ENCODE measurements around the gene MYO9A. TPM values are rescaled to one million over a fixed set of nuclear protein-coding genes. Genes with fewer than 3 reads are reported as not detected.

The MYO9A gene
- polyA plus RNA-seq, 3 donors: 3.9 to 6.6 (median 5.0) TPM

DNA sequence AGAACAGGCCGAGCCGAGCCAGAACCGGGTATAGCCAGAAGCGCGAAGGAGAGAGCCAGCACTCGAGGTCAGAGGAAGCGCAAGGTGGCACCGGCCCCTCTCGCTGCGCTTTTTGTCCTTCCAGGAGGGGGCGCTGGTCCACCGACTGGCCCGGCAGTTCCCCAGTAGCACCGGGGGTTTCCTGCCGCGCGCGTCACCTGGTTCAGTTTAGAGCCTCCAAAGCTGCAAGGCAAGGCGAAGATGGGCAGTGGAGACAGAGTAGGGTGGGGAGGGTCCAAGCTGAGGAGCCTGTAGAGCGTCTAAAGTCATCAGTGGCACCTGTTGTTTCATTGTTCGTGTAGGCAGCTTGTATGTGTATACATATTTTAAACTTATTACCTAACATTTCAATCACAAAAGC is 315.2 kb downstream of the MYO9A start:
- Histone ChIP-seq H3K79me2 (ENCODE audit: insufficient read depth, low read length) (no peaks in the 10 kb centered on the region), H3K36me3 (replicated peaks in 1 of 2; ENCODE audit: control insufficient read depth in 1 of 2, insufficient read depth in 2 of 2, low read length in 2 of 2) (no peaks in the 10 kb centered on the region), H3K27ac (ENCODE audit: low read depth in 1 of 2, low read length in 2 of 2) (no peak overlapping the region), H3K9ac (ENCODE audit: insufficient read depth, low read length, poor library complexity, severe bottlenecking) (no peak overlapping the region), H3K4me3 (replicated peaks in 1 of 3; ENCODE audit: low read depth in 2 of 3, low read length in 3 of 3) (no peak overlapping the region), H4K20me1 (ENCODE audit: insufficient read depth, low read length) (no peaks in the 10 kb centered on the region), H3K9me3 (replicated peaks in 1 of 2; ENCODE audit: control insufficient read depth in 1 of 2, insufficient read depth in 1 of 2, low read length in 2 of 2) (no peaks in the 10 kb centered on the region), H3K4me1 (ENCODE audit: control insufficient read depth in 1 of 2, insufficient read depth in 2 of 2, low read length in 2 of 2) (no peaks in the 10 kb centered on the region), H2AFZ (ENCODE audit: insufficient read depth, low read depth, low read length, poor library complexity, severe bottlenecking) (no peak overlapping the region), H3K27me3 (ENCODE audit: control insufficient read depth in 2 of 2, insufficient read depth in 2 of 2, low read length in 2 of 2) (no peaks in the 10 kb centered on the region), H3K4me2 (replicated peaks; ENCODE audit: extremely low read depth, low read length, poor library complexity, severe bottlenecking) (no peak overlapping the region)
- H3K9me3 Mint-ChIP-seq: peaks cover 0 to 6% (median 3%) of the 10 kb centered on the region in 7 donors
- peak overlapping the region in 1 of 7 donors; percentile 59 for H3K27ac Mint-ChIP-seq
- H3K27me3 Mint-ChIP-seq (ENCODE audit: low read depth in 3 of 3): peaks cover 6 to 8% (median 7%) of the 10 kb centered on the region in 3 donors
- no peak overlapping the region for H3K4me3 Mint-ChIP-seq
- intact Hi-C loops (cut with micrococcal nuclease): no loop called here
- H3K36me3 Mint-ChIP-seq: no peaks in the 10 kb centered on the region
- peaks cover 2% of the 10 kb centered on the region for H3K4me1 Mint-ChIP-seq
- no peak for DNase-seq
- TF ChIP-seq, protein P1, sequence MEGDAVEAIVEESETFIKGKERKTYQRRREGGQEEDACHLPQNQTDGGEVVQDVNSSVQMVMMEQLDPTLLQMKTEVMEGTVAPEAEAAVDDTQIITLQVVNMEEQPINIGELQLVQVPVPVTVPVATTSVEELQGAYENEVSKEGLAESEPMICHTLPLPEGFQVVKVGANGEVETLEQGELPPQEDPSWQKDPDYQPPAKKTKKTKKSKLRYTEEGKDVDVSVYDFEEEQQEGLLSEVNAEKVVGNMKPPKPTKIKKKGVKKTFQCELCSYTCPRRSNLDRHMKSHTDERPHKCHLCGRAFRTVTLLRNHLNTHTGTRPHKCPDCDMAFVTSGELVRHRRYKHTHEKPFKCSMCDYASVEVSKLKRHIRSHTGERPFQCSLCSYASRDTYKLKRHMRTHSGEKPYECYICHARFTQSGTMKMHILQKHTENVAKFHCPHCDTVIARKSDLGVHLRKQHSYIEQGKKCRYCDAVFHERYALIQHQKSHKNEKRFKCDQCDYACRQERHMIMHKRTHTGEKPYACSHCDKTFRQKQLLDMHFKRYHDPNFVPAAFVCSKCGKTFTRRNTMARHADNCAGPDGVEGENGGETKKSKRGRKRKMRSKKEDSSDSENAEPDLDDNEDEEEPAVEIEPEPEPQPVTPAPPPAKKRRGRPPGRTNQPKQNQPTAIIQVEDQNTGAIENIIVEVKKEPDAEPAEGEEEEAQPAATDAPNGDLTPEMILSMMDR (IDR thresholded peaks at IDR 0.05): peak; percentile 50
- 72% methylated on average over 19 of the region's 21 CpGs for WGBS (ENCODE audit: insufficient coverage)

DNA sequence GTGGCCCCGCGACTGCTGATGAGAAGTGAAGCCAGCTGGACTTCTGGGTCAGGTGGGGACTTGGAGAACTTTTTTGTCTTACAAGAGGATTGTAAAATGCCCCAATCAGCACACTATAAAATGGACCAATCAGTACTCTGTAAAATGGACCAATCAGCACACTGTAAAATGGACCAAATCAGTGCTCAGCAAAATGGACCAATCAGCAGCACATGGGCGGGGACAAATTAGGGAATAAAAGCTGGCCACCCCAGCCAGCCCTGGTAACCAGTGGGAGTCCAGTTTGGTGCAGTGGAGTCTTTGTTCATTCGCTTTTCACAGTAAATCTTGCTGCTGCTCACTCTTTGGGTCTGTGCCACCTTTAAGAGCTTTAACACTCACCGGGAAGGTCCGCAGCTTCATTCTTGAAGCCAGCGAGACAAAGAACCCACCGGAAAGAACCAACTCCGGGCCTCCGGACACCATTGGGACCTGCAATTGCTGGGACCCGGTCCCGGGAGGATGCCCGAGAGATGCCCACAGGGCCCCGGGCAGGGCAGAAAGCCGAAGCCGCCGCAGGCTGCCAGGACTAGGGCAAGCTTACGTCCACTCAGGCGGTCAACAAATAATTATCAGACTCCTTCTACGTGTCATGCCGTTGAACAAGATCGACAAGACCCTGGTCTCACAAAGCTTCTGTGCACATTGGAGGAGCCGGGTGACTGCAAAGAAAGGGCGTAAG is 315.9 kb downstream of the MYO9A start:
- no peak overlapping the region for H3K4me3 ChIP-seq (replicated peaks in 1 of 3; ENCODE audit: low read depth in 2 of 3, low read length in 3 of 3)
- Mint-ChIP-seq H3K36me3 (no peaks in the 10 kb centered on the region), H3K4me3 (no peak overlapping the region), H3K27ac (no peak overlapping the region), H3K9me3 (peaks cover 0 to 6% (median 3%) of the 10 kb centered on the region in 7 donors), H3K4me1 (peaks cover 2% of the 10 kb centered on the region), H3K27me3 (ENCODE audit: low read depth in 3 of 3) (peaks cover 4 to 8% (median 6%) of the 10 kb centered on the region in 3 donors)
- no peaks in the 10 kb centered on the region for H3K27me3 ChIP-seq (ENCODE audit: control insufficient read depth in 2 of 2, insufficient read depth in 2 of 2, low read length in 2 of 2)
- no peak for DNase-seq
- H3K9me3 ChIP-seq (replicated peaks in 1 of 2; ENCODE audit: control insufficient read depth in 1 of 2, insufficient read depth in 1 of 2, low read length in 2 of 2): no peaks in the 10 kb centered on the region
- no peak overlapping the region for H3K4me2 ChIP-seq (replicated peaks; ENCODE audit: extremely low read depth, low read length, poor library complexity, severe bottlenecking)
- no peaks in the 10 kb centered on the region for H3K4me1 ChIP-seq (ENCODE audit: control insufficient read depth in 1 of 2, insufficient read depth in 2 of 2, low read length in 2 of 2)
- no peak overlapping the region for H2AFZ ChIP-seq (ENCODE audit: insufficient read depth, low read depth, low read length, poor library complexity, severe bottlenecking)
- no peak overlapping the region for H3K9ac ChIP-seq (ENCODE audit: insufficient read depth, low read length, poor library complexity, severe bottlenecking)
- TF ChIP-seq, protein P1 (IDR thresholded peaks at IDR 0.05): no peak
- H4K20me1 ChIP-seq (ENCODE audit: insufficient read depth, low read length): no peaks in the 10 kb centered on the region
- 96% methylated on average over 21 of the region's 24 CpGs for WGBS (ENCODE audit: insufficient coverage)
- H3K36me3 ChIP-seq (replicated peaks in 1 of 2; ENCODE audit: control insufficient read depth in 1 of 2, insufficient read depth in 2 of 2, low read length in 2 of 2): no peaks in the 10 kb centered on the region
- no peaks in the 10 kb centered on the region for H3K79me2 ChIP-seq (ENCODE audit: insufficient read depth, low read length)
- intact Hi-C loops (cut with micrococcal nuclease): loop anchor here in 1 of 2 donors (2.0 kb wide), 1 partner anchor 57 kb away; no protein-coding TSS in a partner anchor
- no peak overlapping the region for H3K27ac ChIP-seq (ENCODE audit: low read depth in 1 of 2, low read length in 2 of 2)
